Measurements from ENCODE around the gene ANKRD11.

The ANKRD11 gene

DNA sequence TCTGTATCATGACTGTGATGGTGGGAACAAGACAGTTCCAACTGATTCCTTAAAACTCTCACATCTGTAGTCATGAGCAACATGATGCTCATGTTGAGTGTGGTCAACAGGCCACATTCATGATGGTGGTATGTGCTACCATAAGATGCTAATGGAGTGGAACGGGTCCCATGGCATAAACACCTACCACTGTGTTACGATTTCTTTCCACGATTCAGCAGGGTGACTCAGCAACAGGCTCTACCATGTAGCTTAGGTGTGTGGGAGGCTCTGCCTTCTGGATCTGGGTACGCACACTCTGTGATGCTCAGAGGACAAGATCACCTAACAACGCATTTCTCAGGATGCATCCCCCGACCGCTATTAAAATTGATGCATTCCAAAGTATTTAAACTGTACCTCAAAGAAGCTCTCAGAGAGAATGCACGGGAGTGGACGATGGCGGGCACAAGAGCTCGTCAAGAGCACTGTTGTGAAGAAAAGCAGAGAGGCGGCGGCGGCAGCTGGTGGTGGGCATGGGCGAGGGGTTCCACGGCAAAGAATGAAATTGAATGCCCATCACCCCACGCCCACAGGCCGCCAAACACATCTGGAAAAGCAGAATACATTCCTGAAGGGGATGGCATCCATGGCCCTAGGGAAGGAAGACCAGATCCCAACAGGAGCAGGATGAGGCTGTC is 139.5 kb downstream of the ANKRD11 start:
- TF ChIP-seq CTCF (IDR thresholded peaks at IDR 0.05; ENCODE audit: insufficient read depth, low read depth, low read length, missing control alignments), result no peak
- no peak overlapping the region for H3K4me3 ChIP-seq (ENCODE audit: low read length)
- DNase-seq (ENCODE audit: low read depth), result peak; percentile 64

GRCh38 chr16:89349947-89350633 is 140.3 kb downstream of the ANKRD11 start:
- H3K4me3 ChIP-seq (ENCODE audit: low read length), result no peak overlapping the region
- no peak for TF ChIP-seq CTCF (IDR thresholded peaks at IDR 0.05; ENCODE audit: insufficient read depth, low read depth, low read length, missing control alignments)
- DNase-seq (ENCODE audit: low read depth), result no peak

DNA sequence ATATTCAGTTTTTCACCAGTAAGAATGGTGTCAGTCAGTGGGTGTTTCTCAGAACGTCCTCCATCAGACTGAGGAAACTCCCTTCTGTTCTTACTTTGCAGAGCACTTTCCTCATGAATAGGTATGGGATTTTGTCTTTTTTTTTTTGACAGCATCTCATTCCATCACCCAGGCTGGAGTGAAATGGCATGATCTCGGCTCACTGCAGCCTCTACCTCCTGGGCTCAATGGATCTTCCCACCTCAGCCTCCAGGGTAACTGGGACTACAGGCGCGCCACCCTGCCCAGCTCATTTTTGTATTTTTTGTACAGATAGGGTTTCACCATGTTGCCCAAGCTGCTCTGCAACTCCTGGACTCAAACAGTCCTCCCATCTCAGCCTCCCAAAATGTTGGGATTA is 142.6 kb downstream of the ANKRD11 start:
- DNase-seq (ENCODE audit: low read depth), result no peak
- H3K4me3 ChIP-seq (ENCODE audit: low read length), result no peak overlapping the region
- no peak for TF ChIP-seq CTCF (IDR thresholded peaks at IDR 0.05; ENCODE audit: insufficient read depth, low read depth, low read length, missing control alignments)

DNA sequence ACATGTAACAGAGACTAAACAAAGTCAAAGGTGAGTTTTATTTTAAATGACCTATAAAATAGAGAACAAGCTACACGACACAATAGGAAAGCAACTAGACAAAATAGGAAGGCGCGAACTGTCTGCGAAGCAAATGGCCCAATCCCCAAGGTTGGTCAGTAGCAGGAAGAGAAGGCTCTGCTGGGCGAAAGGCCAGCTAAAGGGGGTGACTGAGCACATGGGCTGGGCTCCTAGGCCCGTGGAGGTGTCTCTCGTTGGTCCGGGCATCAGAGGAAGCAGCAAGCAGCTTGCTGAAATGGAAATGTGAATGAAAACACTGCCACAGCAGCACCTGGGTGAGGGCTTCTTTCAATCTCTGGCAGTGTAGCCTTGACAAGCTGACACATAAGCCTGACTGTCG is 143.5 kb downstream of the ANKRD11 start:
- TF ChIP-seq CTCF (IDR thresholded peaks at IDR 0.05; ENCODE audit: insufficient read depth, low read depth, low read length, missing control alignments), result no peak
- H3K4me3 ChIP-seq (ENCODE audit: low read length), result no peak overlapping the region

GRCh38 chr16:89345642-89346150 is 144.7 kb downstream of the ANKRD11 start:
- no peak overlapping the region for H3K4me3 ChIP-seq (ENCODE audit: low read length)
- peak; percentile 60 for DNase-seq (ENCODE audit: low read depth)
- no peak for TF ChIP-seq CTCF (IDR thresholded peaks at IDR 0.05; ENCODE audit: insufficient read depth, low read depth, low read length, missing control alignments)

More for the DNA sequence above, 143.5 kb downstream of the ANKRD11 start:
- DNase-seq (ENCODE audit: low read depth), result no peak

GRCh38 chr16:89344846-89345611 is 145.3 kb downstream of the ANKRD11 start:
- DNase-seq (ENCODE audit: low read depth), result no peak
- TF ChIP-seq CTCF (IDR thresholded peaks at IDR 0.05; ENCODE audit: insufficient read depth, low read depth, low read length, missing control alignments), result no peak
- H3K4me3 ChIP-seq (ENCODE audit: low read length), result no peak overlapping the region
